Subcutaneous adipose tissue (tissue), 4 donors: ENCODE measurements around the gene GRIA3. TPM values are rescaled to one million over a fixed set of nuclear protein-coding genes. Genes with fewer than 3 reads are reported as not detected.

Source experiments
- CTCF ChIP-seq: fragments of 450-650 bp; IDR thresholded peaks from one replicate; pipeline ENCODE4 v1.5.1; 2016; ENCODE audit warnings: low read depth, mild to moderate bottlenecking, control low read depth, antibody characterized with exemption, moderate library complexity
- total RNA-seq, 4 donors: library from RNA; depleted of rRNA; stranded (reverse); fragments of >200 nt; gene quantifications; one replicate each; pipeline ENCODE4 v1.1.0, GENCODE V29; 2016

The GRIA3 gene
- total RNA-seq, 4 donors from 2014 or later = 0.19 to 1.9 (median 1.2) TPM

GRCh38 chrX:123331859-123332258, 147.8 kb downstream of the GRIA3 start:
- TF ChIP-seq CTCF = no peak

DNA sequence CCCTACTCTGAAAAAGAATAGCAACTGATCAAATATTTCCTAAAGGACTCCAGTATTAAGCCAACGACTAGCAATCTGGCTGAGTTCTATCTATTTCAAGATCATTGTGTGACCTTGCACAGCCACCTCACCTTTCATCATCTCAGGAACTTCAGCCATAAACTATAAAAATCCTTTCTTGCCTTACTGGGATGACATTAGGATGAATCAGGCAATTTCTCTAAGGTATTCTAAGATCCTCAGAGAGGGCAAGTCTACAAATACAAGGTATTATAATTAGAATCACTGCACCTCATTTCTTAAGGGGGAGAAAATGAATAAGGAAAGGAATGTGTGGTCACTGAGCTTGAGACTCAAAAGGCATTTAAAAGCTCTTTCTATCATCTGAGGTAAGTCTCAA, 152.6 kb downstream of the GRIA3 start:
- no peak for TF ChIP-seq CTCF

DNA sequence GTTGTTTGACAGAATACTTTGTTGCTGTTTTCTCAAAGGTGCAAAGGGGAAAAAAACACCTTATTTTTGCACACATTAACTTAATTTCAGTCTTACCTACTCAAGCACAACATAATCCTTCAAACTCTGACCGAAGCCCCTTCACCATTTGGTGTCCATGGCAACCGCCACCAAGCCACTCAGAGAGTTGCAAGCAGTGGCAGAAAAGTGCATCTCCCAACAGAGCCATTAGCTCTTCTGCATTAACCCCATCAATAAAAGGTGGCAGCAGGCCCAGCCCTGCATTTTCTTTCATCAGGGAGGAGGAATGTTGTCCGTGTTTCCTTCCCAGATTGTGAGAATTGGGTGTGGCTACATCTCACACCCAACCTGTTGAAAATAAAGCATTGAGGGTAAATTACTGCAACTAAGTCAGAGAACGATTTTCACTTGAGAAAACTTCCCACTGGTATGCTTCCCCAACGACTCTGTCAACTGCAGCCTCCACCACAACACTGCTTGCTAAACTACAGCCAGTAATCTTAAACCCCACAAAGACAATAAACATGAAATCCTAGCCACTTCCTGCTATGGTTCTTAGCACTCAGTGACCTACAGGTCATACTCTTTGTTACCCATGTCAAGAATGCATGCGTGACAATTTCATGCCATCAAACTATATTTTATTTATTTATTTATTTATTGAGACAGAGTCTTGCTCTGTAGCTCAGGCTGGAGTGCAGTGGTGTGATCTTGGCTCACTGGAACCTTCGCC, 154.0 kb downstream of the GRIA3 start:
- TF ChIP-seq CTCF = no peak

- no peak for TF ChIP-seq CTCF
Measured at GRCh38 chrX:123339221-123339905, 155.3 kb downstream of the GRIA3 start.

GRCh38 chrX:123340696-123341095, 156.6 kb downstream of the GRIA3 start:
- no peak for TF ChIP-seq CTCF

DNA sequence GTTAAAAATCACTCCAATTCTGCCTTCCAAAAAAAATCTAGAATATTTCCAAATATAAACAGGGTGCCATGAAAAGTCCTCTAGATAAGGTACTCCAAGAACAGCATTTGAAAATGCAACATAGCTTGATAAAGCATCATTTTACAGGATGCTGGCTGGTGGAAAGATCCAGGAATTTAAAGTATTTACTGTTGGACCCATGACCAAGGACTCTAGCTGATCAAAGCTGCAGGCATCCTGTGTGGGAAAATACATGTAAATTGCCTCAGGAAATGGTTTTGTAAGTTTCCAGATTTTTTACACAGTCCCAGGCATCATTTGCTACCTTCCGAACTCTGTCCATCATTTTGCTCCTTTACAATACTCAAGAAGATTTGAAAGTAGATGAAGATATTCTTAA, 164.4 kb downstream of the GRIA3 start:
- TF ChIP-seq CTCF = no peak

DNA sequence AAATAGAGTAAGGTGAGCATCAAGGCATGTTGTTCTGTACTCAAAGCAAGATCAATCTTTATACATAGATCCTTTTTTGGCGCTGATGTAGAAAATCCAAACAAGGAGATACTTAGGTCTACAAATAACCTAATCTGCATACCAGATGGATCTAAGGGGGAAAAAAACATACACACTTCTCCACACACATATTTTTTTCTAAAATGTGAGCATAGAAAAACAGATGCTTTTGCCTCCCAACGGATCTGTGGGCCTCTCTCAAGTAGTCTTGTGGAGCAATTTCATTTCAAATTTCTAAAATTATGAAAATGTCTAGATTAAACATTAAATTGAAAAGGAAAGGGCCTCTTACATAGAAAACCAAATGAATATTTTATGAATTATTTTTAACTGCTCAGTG, 166.1 kb downstream of the GRIA3 start:
- no peak for TF ChIP-seq CTCF
